HepG2 (cell line): Measurements from ENCODE around the gene PKMYT1. TPM values are rescaled to one million over a fixed set of nuclear protein-coding genes. Genes with fewer than 3 reads are reported as not detected.
A peak's percentile ranks its signal among the peaks of the same experiment; 100 is the strongest.

Source experiments
- AGO1 ChIP-seq: fragments of 200-400 bp; formaldehyde crosslinking; IDR thresholded peaks from 2 replicates; pipeline ENCODE4 v1.6.1; 2017; ENCODE audit warnings: mild to moderate bottlenecking, low read depth, low read length, moderate library complexity; ENCODE audit not compliant: poor library complexity, severe bottlenecking
- AGO2 ChIP-seq: fragments of 200-400 bp; formaldehyde crosslinking; optimal IDR thresholded peaks from 2 replicates; pipeline ENCODE3; 2017; ENCODE audit warnings: mild to moderate bottlenecking, low read depth, low read length, moderate library complexity
- CCDC6 ChIP-seq: sonication (generic); formaldehyde crosslinking; IDR thresholded peaks from 2 replicates; pipeline ENCODE4 v1.8.1; 2022; ENCODE audit warnings: mild to moderate bottlenecking, missing genetic modification reagents, moderate library complexity
- HNF4G ChIP-seq, 2 experiments: sonication (generic) in 1 of 2; formaldehyde crosslinking in 1 of 2; IDR thresholded peaks; 2 replicates each; pipeline versions ENCODE4 v1.4.0 to v1.6.1; 2011 to 2020; ENCODE audit warnings: borderline replicate concordance in 2 of 2, low read depth in 2 of 2, mild to moderate bottlenecking in 2 of 2, low read length in 1 of 2, missing genetic modification reagents in 1 of 2, moderate library complexity in 1 of 2
- IRF2 ChIP-seq: IDR thresholded peaks from 2 replicates; pipeline ENCODE4 v1.6.1; 2018; ENCODE audit warnings: missing genetic modification reagents, missing compliant biosample characterization
- MLLT10 ChIP-seq: sonication (generic); formaldehyde crosslinking; IDR thresholded peaks from 2 replicates; pipeline ENCODE4 v1.4.0; 2020; ENCODE audit warnings: missing genetic modification reagents
- NR2F1 ChIP-seq, 2 experiments: fragments of 450-650 bp in 1 of 2; formaldehyde crosslinking in 1 of 2; IDR thresholded peaks; 2 replicates each; pipeline versions ENCODE4 v1.5.0 to v1.6.1; 2016 to 2020; ENCODE audit warnings: mild to moderate bottlenecking in 1 of 2, missing compliant biosample characterization in 1 of 2, missing genetic modification reagents in 1 of 2, moderate library complexity in 1 of 2
- NR3C1 ChIP-seq: sonication (generic); formaldehyde crosslinking; IDR thresholded peaks from 2 replicates; pipeline ENCODE4 v1.4.0; 2020; ENCODE audit warnings: missing genetic modification reagents
- RBFOX2 ChIP-seq: fragments of 200-400 bp; formaldehyde crosslinking; IDR thresholded peaks from 2 replicates; pipeline ENCODE4 v1.6.1; 2017; ENCODE audit warnings: low read depth, mild to moderate bottlenecking, low read length
- SMC3 ChIP-seq: IDR thresholded peaks from 2 replicates; pipeline ENCODE4 v1.6.1; 2011; ENCODE audit warnings: low read length, improper control_type of control experiment
- STAG1 ChIP-seq: sonication (generic); formaldehyde crosslinking; IDR thresholded peaks from 2 replicates; pipeline ENCODE4 v1.4.0; 2020; ENCODE audit warnings: missing genetic modification reagents
- TARDBP ChIP-seq: sonication (generic); formaldehyde crosslinking; IDR thresholded peaks from 2 replicates; pipeline ENCODE4 v1.8.0; 2022; ENCODE audit warnings: mild to moderate bottlenecking, missing genetic modification reagents
- TERF1 ChIP-seq: sonication (generic); formaldehyde crosslinking; IDR thresholded peaks from 2 replicates; pipeline ENCODE4 v1.8.0; 2022; ENCODE audit warnings: mild to moderate bottlenecking, missing genetic modification reagents, moderate library complexity
- U2AF1 ChIP-seq: fragments of 200-400 bp; formaldehyde crosslinking; optimal IDR thresholded peaks from 2 replicates; pipeline ENCODE3; 2017; ENCODE audit warnings: mild to moderate bottlenecking, low read depth, low read length
- ZFP82 ChIP-seq: sonication (generic); formaldehyde crosslinking; IDR thresholded peaks from 2 replicates; pipeline ENCODE4 v1.5.1; 2020; ENCODE audit warnings: mild to moderate bottlenecking, missing genetic modification reagents, borderline replicate concordance
- ZNF230 ChIP-seq: sonication (generic); formaldehyde crosslinking; IDR thresholded peaks from 2 replicates; pipeline ENCODE4 v1.4.0; 2020; ENCODE audit warnings: mild to moderate bottlenecking, missing genetic modification reagents
- ZNF292 ChIP-seq: sonication (generic); formaldehyde crosslinking; IDR thresholded peaks from 2 replicates; pipeline ENCODE4 v1.8.1; 2022; ENCODE audit warnings: mild to moderate bottlenecking, low read depth, missing genetic modification reagents, borderline replicate concordance
- ZNF382 ChIP-seq: sonication (generic); formaldehyde crosslinking; IDR thresholded peaks from 2 replicates; pipeline ENCODE4 v1.5.0; 2020; ENCODE audit warnings: missing genetic modification reagents, mild to moderate bottlenecking, borderline replicate concordance
- ZNF468 ChIP-seq: sonication (generic); formaldehyde crosslinking; IDR thresholded peaks from 2 replicates; pipeline ENCODE4 v1.8.0; 2022; ENCODE audit warnings: mild to moderate bottlenecking, moderate library complexity, missing genetic modification reagents
- ZNF501 ChIP-seq: sonication (generic); formaldehyde crosslinking; IDR thresholded peaks from 2 replicates; pipeline ENCODE4 v1.5.1; 2020; ENCODE audit warnings: mild to moderate bottlenecking, moderate library complexity, missing genetic modification reagents
- ZNF547 ChIP-seq: sonication (generic); formaldehyde crosslinking; IDR thresholded peaks from 2 replicates; pipeline ENCODE4 v1.5.1; 2020; ENCODE audit warnings: mild to moderate bottlenecking, missing genetic modification reagents
- ZNF598 ChIP-seq: sonication (generic); formaldehyde crosslinking; IDR thresholded peaks from 2 replicates; pipeline ENCODE4 v1.5.1; 2020; ENCODE audit warnings: mild to moderate bottlenecking, missing genetic modification reagents, borderline replicate concordance
- ZSCAN29 ChIP-seq: sonication (generic); formaldehyde crosslinking; conservative IDR thresholded peaks from 2 replicates; pipeline ENCODE4 v1.4.0; 2020; ENCODE audit warnings: mild to moderate bottlenecking, missing genetic modification reagents
- polyA plus RNA-seq, 8 experiments: library from polyadenylated mRNA; depleted of rRNA in 3 of 8; stranded (reverse) in 7 of 8; unstranded in 1 of 8; fragments of >200 nt; fragmentation: Illumina TruSeq in 4 of 8; extraction: Trizol in 4 of 8; gene quantifications; 2 replicates each; pipeline versions ENCODE4 v1.2.1 to v1.2.3, GENCODE V29; 2011 to 2016; ENCODE audit warnings: low read depth in 4 of 8, missing spikeins in 1 of 8, mixed read lengths in 1 of 8; ENCODE audit not compliant: insufficient read depth in 1 of 8
- total RNA-seq, 5 experiments: library from RNA; depleted of rRNA; stranded (reverse); fragments of >200 nt; fragmentation: Illumina TruSeq; extraction: Trizol; gene quantifications; 2 replicates each; pipeline ENCODE4 v1.2.3, GENCODE V29; 2016; ENCODE audit warnings: low read depth in 1 of 5
- TF ChIP-seq, protein P1 (sequence below): sonication (generic); formaldehyde crosslinking; IDR thresholded peaks from 2 replicates; pipeline ENCODE4 v1.8.1; 2023; ENCODE audit warnings: missing genetic modification reagents, mild to moderate bottlenecking, borderline replicate concordance

The PKMYT1 gene
- total and polyA plus RNA-seq, 2 of the 13 experiments (the other 11 are each of a cell fraction or from before 2014, with no cell fraction given), result 7.0 to 27.8 TPM

GRCh38 chr16:3021449-3022207 is 41.4 kb upstream of the PKMYT1 start (continued):
- no peak for TF ChIP-seq NR3C1 (CRISPR knock-in tag)
- TF ChIP-seq ZNF468 (CRISPR knock-in tag), result 0 out of 2 replicates have a peak, but pooled peaks have one; percentile 50
- TF ChIP-seq STAG1 (CRISPR knock-in tag), result 0 out of 2 replicates have a peak, but pooled peaks have one; percentile 7
- no peak for TF ChIP-seq IRF2 (CRISPR knock-in tag)
- no peak for TF ChIP-seq ZNF230 (CRISPR knock-in tag)
- peak; percentile 73 for TF ChIP-seq RBFOX2
- TF ChIP-seq ZNF382 (CRISPR knock-in tag), result no peak
- TF ChIP-seq NR2F1 (CRISPR knock-in tag; IDR thresholded peaks at IDR 0.05), result no peak
- peak; percentile 6; the same call in 1 of the 2 replicates for TF ChIP-seq ZNF501
- TF ChIP-seq U2AF1, result peak; percentile 73
- TF ChIP-seq, protein P1, sequence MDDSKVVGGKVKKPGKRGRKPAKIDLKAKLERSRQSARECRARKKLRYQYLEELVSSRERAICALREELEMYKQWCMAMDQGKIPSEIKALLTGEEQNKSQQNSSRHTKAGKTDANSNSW (CRISPR knock-in tag), result no peak
- TF ChIP-seq ZSCAN29 (CRISPR knock-in tag), result no peak
- TF ChIP-seq MLLT10, result no peak
- peak; percentile 25; the same call in 1 of the 2 replicates for TF ChIP-seq HNF4G (IDR thresholded peaks at IDR 0.05; ENCODE audit: borderline replicate concordance, low read depth, low read length)
- TF ChIP-seq HNF4G (CRISPR knock-in tag; IDR thresholded peaks at IDR 0.05; ENCODE audit: borderline replicate concordance, low read depth), result no peak
- TF ChIP-seq TERF1 (CRISPR knock-in tag), result 0 out of 2 replicates have a peak, but pooled peaks have one; percentile 30
- TF ChIP-seq ZNF598 (CRISPR knock-in tag), result 0 out of 2 replicates have a peak, but pooled peaks have one; percentile 51
- no peak for TF ChIP-seq ZNF547 (CRISPR knock-in tag)
- peak; percentile 32; the same call in 1 of the 2 replicates for TF ChIP-seq ZFP82 (CRISPR knock-in tag)
- no peak for TF ChIP-seq SMC3
- TF ChIP-seq TARDBP (CRISPR knock-in tag), result no peak
- TF ChIP-seq CCDC6, result 0 out of 2 replicates have a peak, but pooled peaks have one; percentile 44
- peak; percentile 73 for TF ChIP-seq AGO2
- peak; percentile 5 for TF ChIP-seq AGO1
- 0 out of 2 replicates have a peak, but pooled peaks have one; percentile 18 for TF ChIP-seq ZNF292 (CRISPR knock-in tag)
